Upper lobe of right lung (tissue), 1 donor: ENCODE results near the gene CHMP4B. TPM values are rescaled to one million over a fixed set of nuclear protein-coding genes. Genes with fewer than 3 reads are reported as not detected.

Experiments used
- ATAC-seq: fragments of 200-7000 bp; cut with Tn5 transposase; one replicate; pipeline ENCODE4 v1.9.1; 2020; ENCODE audit warnings: mild to moderate bottlenecking, moderate library complexity
- DNase-seq: peaks from one replicate; pipeline ENCODE4 v3.0.0-alpha.2; 2020
- H3K27ac ChIP-seq: fragments of 200-600 bp; one replicate; pipeline ENCODE4 v1.8.0; 2022
- H3K27me3 ChIP-seq: fragments of 200-600 bp; one replicate; pipeline ENCODE4 v1.8.0; 2022; ENCODE audit warnings: mild to moderate bottlenecking
- H3K36me3 ChIP-seq: fragments of 200-600 bp; one replicate; pipeline ENCODE4 v1.8.0; 2022
- H3K4me1 ChIP-seq: fragments of 200-600 bp; one replicate; pipeline ENCODE4 v1.8.0; 2022
- H3K4me3 ChIP-seq: fragments of 200-600 bp; one replicate; pipeline ENCODE4 v1.8.0; 2022; ENCODE audit warnings: mild to moderate bottlenecking
- H3K9me3 ChIP-seq: fragments of 200-600 bp; one replicate; pipeline ENCODE4 v1.8.0; 2022
- intact Hi-C: fragments of 100-400 bp; cut with DNase I; formaldehyde crosslinking; loops from one replicate; pipeline ENCODE4 v1.11.0; 2022
- total RNA-seq: library from RNA; stranded (reverse); fragmentation: NEBNext Ultra II Directional; extraction: Animal tissue kit (Norgen Biotek cat#: 25700); gene quantifications from one replicate; pipeline ENCODE4 v1.2.1, GENCODE V29; 2021
- TF ChIP-seq, protein P1 (sequence below): fragments of 200-600 bp; IDR thresholded peaks from one replicate; pipeline ENCODE4 v1.8.0; 2022; ENCODE audit warnings: antibody characterized with exemption
- donor health status: DM: no; HTN: yes; CAD: no; lungs with severe emphysema.

The CHMP4B gene
- total RNA-seq, 1 donor from 2014 or later = 86.6 TPM

DNA sequence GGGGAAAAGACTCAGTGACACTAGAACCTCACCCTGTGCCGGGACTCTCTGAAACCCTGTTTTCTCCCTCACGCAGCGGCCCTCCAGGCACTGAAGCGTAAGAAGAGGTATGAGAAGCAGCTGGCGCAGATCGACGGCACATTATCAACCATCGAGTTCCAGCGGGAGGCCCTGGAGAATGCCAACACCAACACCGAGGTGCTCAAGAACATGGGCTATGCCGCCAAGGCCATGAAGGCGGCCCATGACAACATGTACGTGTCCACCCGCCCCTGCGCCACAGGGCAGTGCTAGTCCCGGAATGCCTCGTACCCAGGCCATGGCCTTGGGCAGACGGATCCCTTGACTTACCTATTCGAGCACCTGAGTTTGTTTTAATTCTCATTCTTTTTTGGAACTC, 37.2 kb downstream of the CHMP4B start:
- H3K9me3 ChIP-seq = no peaks in the 10 kb centered on the region
- peaks cover 50% of the 10 kb centered on the region for H3K36me3 ChIP-seq
- H3K27ac ChIP-seq = no peak overlapping the region
- peaks cover 4% of the 10 kb centered on the region for H3K4me1 ChIP-seq
- no peak overlapping the region for H3K4me3 ChIP-seq
- ATAC-seq = no peak
- DNase-seq = no peak
- TF ChIP-seq, protein P1, sequence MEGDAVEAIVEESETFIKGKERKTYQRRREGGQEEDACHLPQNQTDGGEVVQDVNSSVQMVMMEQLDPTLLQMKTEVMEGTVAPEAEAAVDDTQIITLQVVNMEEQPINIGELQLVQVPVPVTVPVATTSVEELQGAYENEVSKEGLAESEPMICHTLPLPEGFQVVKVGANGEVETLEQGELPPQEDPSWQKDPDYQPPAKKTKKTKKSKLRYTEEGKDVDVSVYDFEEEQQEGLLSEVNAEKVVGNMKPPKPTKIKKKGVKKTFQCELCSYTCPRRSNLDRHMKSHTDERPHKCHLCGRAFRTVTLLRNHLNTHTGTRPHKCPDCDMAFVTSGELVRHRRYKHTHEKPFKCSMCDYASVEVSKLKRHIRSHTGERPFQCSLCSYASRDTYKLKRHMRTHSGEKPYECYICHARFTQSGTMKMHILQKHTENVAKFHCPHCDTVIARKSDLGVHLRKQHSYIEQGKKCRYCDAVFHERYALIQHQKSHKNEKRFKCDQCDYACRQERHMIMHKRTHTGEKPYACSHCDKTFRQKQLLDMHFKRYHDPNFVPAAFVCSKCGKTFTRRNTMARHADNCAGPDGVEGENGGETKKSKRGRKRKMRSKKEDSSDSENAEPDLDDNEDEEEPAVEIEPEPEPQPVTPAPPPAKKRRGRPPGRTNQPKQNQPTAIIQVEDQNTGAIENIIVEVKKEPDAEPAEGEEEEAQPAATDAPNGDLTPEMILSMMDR = no peak
- H3K27me3 ChIP-seq = no peaks in the 10 kb centered on the region
- intact Hi-C loops = no loop called here

DNA sequence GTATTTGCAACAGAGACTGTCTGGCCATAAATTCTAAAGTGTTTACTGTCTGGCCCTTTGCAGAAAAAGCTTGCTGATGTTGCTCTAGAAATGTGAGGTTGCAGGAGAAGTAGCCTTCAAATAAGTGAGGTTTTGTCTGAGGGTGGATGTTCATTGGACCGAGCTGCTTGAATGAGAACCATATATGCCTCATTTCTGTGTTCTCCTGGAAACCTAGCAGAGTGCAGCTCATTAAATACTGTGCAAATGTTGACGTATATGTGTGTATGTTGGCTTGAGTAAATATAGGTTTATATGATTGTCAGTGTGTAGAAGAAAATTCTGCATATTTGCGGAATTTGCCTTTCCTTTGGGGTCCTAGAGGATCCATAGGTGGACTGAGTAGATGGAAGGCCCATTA, 39.0 kb downstream of the CHMP4B start:
- no peak for DNase-seq
- Histone ChIP-seq H3K27ac (no peak overlapping the region), H3K4me3 (no peak overlapping the region), H3K9me3 (no peaks in the 10 kb centered on the region), H3K27me3 (no peaks in the 10 kb centered on the region), H3K36me3 (peaks cover 68% of the 10 kb centered on the region), H3K4me1 (peaks cover 4% of the 10 kb centered on the region)
- TF ChIP-seq, protein P1 = no peak
- ATAC-seq = no peak
- intact Hi-C loops = no loop called here

DNA sequence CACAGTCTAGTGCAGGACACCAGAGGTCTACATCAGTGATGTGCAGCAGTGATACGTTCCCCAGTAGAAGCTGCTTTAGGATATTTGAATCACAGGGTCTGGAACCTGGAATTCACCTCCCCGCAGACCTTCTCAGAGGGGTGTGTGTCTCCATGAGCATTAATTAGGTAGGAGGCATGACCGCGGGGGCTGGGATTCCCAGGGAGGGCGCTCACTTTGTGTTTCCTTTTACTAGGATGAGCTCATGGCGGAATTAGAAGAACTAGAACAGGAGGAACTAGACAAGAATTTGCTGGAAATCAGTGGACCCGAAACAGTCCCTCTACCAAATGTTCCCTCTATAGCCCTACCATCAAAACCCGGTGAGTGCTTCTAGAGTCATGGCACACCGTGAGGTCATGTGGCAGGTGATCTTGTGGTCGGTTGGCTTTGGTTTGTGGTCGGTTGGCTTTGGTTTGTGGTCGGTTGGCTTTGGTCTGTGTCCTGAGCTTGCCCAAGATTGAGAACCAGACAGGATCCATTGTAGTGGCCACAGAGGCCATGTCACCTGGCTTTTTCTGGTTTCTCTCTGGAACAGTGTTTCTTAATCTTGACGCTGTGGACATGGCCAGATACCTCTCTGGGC, 40.8 kb downstream of the CHMP4B start:
- DNase-seq = no peak
- no peak overlapping the region for H3K4me3 ChIP-seq
- H3K36me3 ChIP-seq = peaks cover 77% of the 10 kb centered on the region

DNA sequence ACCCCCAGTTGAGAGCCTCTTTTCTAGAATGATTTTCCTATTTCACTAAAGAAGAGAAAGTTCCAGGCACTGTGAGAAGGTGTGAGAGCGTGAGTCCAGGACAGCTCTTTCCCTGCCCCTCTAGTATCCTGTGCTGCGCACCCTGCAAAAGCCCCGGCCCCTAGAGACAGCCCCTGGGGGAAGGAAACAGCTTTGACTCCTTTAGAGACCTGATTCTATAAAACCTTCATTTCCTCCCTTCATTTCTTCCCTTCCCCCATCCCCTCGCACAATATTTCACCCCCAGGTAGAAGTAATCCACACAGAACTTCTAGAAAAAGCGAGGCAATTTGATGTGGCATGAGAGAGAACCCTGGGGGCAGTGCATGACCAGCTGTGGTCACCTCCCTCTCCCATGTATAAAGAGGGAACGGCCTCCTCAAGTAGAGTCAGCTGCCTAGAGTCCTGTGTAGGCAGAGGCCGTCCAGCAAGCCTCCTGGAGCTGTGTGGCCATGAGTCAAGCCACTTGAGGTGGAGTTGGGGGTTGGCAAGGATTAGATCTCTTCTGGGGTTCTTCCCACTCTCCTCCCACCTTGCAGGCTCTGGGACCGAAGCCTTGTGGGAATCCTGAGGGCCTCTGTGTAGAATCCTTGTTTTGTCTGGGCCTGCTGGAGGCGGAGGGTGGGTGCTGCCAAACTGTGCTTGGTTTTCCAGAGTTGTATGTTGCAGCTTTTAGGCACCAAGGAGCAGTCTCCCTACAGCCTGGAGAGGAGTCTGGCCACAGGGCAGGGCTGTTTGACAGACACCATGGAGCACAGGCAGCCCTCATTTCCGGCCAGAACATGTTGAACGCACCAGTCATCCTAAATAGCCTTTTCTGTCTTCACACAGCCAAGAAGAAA, 41.7 kb downstream of the CHMP4B start:
- ATAC-seq (no peak), DNase-seq (no peak)
- peaks cover 77% of the 10 kb centered on the region for H3K36me3 ChIP-seq
- H3K27ac ChIP-seq = no peak overlapping the region
- H3K4me3 ChIP-seq = no peak overlapping the region
- no peaks in the 10 kb centered on the region for H3K27me3 ChIP-seq
- TF ChIP-seq, protein P1 = no peak
- H3K9me3 ChIP-seq = no peaks in the 10 kb centered on the region
- intact Hi-C loops = no loop called here
- H3K4me1 ChIP-seq = no peaks in the 10 kb centered on the region

More for the DNA sequence above, 40.8 kb downstream of the CHMP4B start:
- intact Hi-C loops = no loop called here
- TF ChIP-seq, protein P1 = no peak
- no peaks in the 10 kb centered on the region for H3K27me3 ChIP-seq
- ATAC-seq = no peak
- H3K9me3 ChIP-seq = no peaks in the 10 kb centered on the region
- no peak overlapping the region for H3K27ac ChIP-seq
- H3K4me1 ChIP-seq = no peaks in the 10 kb centered on the region

DNA sequence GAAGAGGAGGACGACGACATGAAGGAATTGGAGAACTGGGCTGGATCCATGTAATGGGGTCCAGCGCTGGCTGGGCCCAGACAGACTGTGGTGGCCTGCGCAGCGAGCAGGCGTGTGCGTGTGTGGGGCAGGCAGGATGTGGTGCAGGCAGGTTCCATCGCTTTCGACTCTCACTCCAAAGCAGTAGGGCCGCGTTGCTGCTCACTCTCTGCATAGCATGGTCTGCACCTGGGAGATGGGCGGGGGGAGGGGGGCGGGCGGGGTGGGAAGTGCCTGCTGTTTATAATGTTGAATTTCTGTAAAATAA, 42.3 kb downstream of the CHMP4B start:
- H3K27me3 ChIP-seq = no peaks in the 10 kb centered on the region
- no peak overlapping the region for H3K4me3 ChIP-seq
- TF ChIP-seq, protein P1 = no peak
- DNase-seq (no peak), ATAC-seq (no peak)
- H3K27ac ChIP-seq = no peak overlapping the region
- no peaks in the 10 kb centered on the region for H3K9me3 ChIP-seq
- H3K36me3 ChIP-seq = peaks cover 74% of the 10 kb centered on the region
- no peaks in the 10 kb centered on the region for H3K4me1 ChIP-seq
- intact Hi-C loops = no loop called here
